PC-3 (cell line): ENCODE results near the gene AOAH. TPM values are rescaled to one million over a fixed set of nuclear protein-coding genes. Genes with fewer than 3 reads are reported as not detected.
"Not testable (repeated sequence)": the region's sequence is repeated elsewhere in the genome, so short reads cannot be mapped to it uniquely, and the experiment has no call there.

Experiments used
- ATAC-seq: fragments of 200-7000 bp; cut with Tn5 transposase; 2 replicates; pipeline ENCODE4 v1.9.1; 2020; ENCODE audit warnings: mild to moderate bottlenecking, moderate library complexity
- BruUV-seq: library from RNA; stranded (reverse); fragments of 400-500 nt; replicated peaks from 2 replicates; lab custom pipeline; 2021; lab: Mats Ljungman, UMichigan
- CTCF ChIA-PET: fragments of 300-600 bp; sonication (Branson Sonifier 250); formaldehyde crosslinking; loops from one replicate; lab custom pipeline; 2022; ENCODE audit warnings: antibody characterized with exemption; lab: Charles Lee
- POLR2A ChIA-PET: fragments of 300-600 bp; sonication (Branson Sonifier 250); formaldehyde crosslinking; loops from one replicate; lab custom pipeline; 2022; ENCODE audit warnings: antibody characterized with exemption; ENCODE audit not compliant: unreplicated experiment; lab: Charles Lee
- DNase-seq: peaks from one replicate; pipeline ENCODE4 v3.0.0-alpha.2; 2015
- H2AFZ ChIP-seq: fragments of 300-600 bp; sonication (generic); 2 replicates; pipeline ENCODE4 v1.6.0; 2016; ENCODE audit warnings: antibody characterized with exemption, low read length
- H3F3A ChIP-seq: fragments of 300-600 bp; sonication (generic); one replicate; pipeline ENCODE4 v1.6.0; 2017; ENCODE audit warnings: antibody characterized with exemption, low read length, control low read depth, mild to moderate bottlenecking; ENCODE audit not compliant: unreplicated experiment
- H3K27ac ChIP-seq: fragments of 300-600 bp; sonication (generic); 2 replicates; pipeline ENCODE4 v1.5.1; 2016; ENCODE audit warnings: mild to moderate bottlenecking, low read length
- H3K27me3 ChIP-seq: fragments of 300-600 bp; sonication (generic); 2 replicates; pipeline ENCODE4 v1.6.1; 2016; ENCODE audit warnings: low read length, mixed read lengths
- H3K36me3 ChIP-seq: fragments of 300-600 bp; sonication (generic); 2 replicates; pipeline ENCODE4 v1.6.1; 2016; ENCODE audit warnings: low read depth, mixed run types, low read length, mixed read lengths
- H3K4me1 ChIP-seq: fragments of 300-600 bp; sonication (generic); 2 replicates; pipeline ENCODE4 v1.5.1; 2016; ENCODE audit warnings: low read length; ENCODE audit not compliant: insufficient read depth
- H3K4me2 ChIP-seq: fragments of 300-600 bp; sonication (generic); 2 replicates; pipeline ENCODE4 v1.6.0; 2016; ENCODE audit warnings: low read length
- H3K4me3 ChIP-seq: fragments of 300-600 bp; sonication (generic); 2 replicates; pipeline ENCODE4 v1.5.1; 2016; ENCODE audit warnings: mild to moderate bottlenecking, low read length, mixed read lengths
- H3K79me2 ChIP-seq: fragments of 300-600 bp; sonication (generic); 2 replicates; pipeline ENCODE4 v1.6.1; 2017; ENCODE audit warnings: low read length, mixed read lengths
- H3K9ac ChIP-seq: fragments of 300-600 bp; sonication (generic); 2 replicates; pipeline ENCODE4 v1.6.0; 2016; ENCODE audit warnings: mild to moderate bottlenecking, low read length
- H3K9me2 ChIP-seq: fragments of 300-600 bp; sonication (generic); replicated peaks from 2 replicates; pipeline ENCODE4 v1.6.1; 2016; ENCODE audit warnings: mixed run types, low read length, mixed read lengths
- H3K9me3 ChIP-seq: fragments of 300-600 bp; sonication (generic); 2 replicates; pipeline ENCODE4 v1.6.1; 2016; ENCODE audit warnings: low read length, mixed read lengths
- H4K20me1 ChIP-seq: fragments of 300-600 bp; sonication (generic); 2 replicates; pipeline ENCODE4 v1.6.1; 2016; ENCODE audit warnings: low read length, mixed read lengths
- CTCF ChIP-seq: fragments of 300-600 bp; sonication (generic); conservative IDR thresholded peaks from 2 replicates; pipeline ENCODE4 v1.5.1; 2017; ENCODE audit warnings: antibody characterized with exemption, low read depth, mild to moderate bottlenecking, low read length
- EZH2 ChIP-seq: fragments of 300-600 bp; sonication (generic); IDR thresholded peaks from one replicate; pipeline ENCODE4 v1.6.1; 2017; ENCODE audit warnings: antibody characterized with exemption, mild to moderate bottlenecking, low read length; ENCODE audit not compliant: unreplicated experiment
- EZH2phosphoT487 ChIP-seq: fragments of 300-600 bp; sonication (generic); IDR thresholded peaks from 2 replicates; pipeline ENCODE4 v1.6.1; 2018; ENCODE audit warnings: mild to moderate bottlenecking, antibody characterized with exemption, low read length, borderline replicate concordance
- intact Hi-C: fragments of 100-400 bp; cut with micrococcal nuclease; formaldehyde crosslinking; loops from 2 replicates; pipeline ENCODE4 v1.9.0; 2023
- total RNA-seq: library from RNA; depleted of rRNA; stranded (reverse); fragments of >200 nt; gene quantifications from 2 replicates; pipeline ENCODE4 v1.2.3, GENCODE V29; 2014

Gene AOAH
- total RNA-seq, 1 experiment from 2014 or later = not detected

- H3K36me3 ChIP-seq = no peaks in the 10 kb centered on the region
- ATAC-seq (no peak), DNase-seq (no peak)
- H3K4me1 ChIP-seq = 0 out of 2 replicates have a peak, but pooled peaks cover 7% of the 10 kb centered on the region
- no peak overlapping the region for H3K4me3 ChIP-seq
- no peaks in the 10 kb centered on the region for H3K9me2 ChIP-seq
- H4K20me1 ChIP-seq = no peaks in the 10 kb centered on the region
- ChIA-PET POLR2A (no interaction called here), CTCF (interaction anchor here (0.6 to 1.4 kb wide), 2 partner anchors 31 to 198 kb away, joined by 3 to 4 read pairs; no protein-coding TSS in a partner anchor)
- H3K27ac ChIP-seq = no peak overlapping the region
- H2AFZ ChIP-seq = no peak overlapping the region
- BruUV-seq = no TSS peak
- no peak overlapping the region for H3K4me2 ChIP-seq
- TF ChIP-seq EZH2 (no peak), CTCF (no peak), EZH2phosphoT487 (no peak)
- H3K27me3 ChIP-seq = no peaks in the 10 kb centered on the region
- H3K9me3 ChIP-seq = no peaks in the 10 kb centered on the region
- no peaks in the 10 kb centered on the region for H3K79me2 ChIP-seq
- intact Hi-C loops = no loop called here
- no peaks in the 10 kb centered on the region for H3F3A ChIP-seq
- H3K9ac ChIP-seq = no peak overlapping the region
These were observed 252.1 kb downstream of the AOAH start for GRCh38 chr7:36472141-36472729.

GRCh38 chr7:36469236-36469635 lies 255.1 kb downstream of the AOAH start:
- Histone ChIP-seq H3K79me2 (no peaks in the 10 kb centered on the region), H3K9ac (no peak overlapping the region), H3K27me3 (peaks cover 3% of the 10 kb centered on the region; the same call in 1 of the 2 replicates), H3K4me1 (0 out of 2 replicates have a peak, but pooled peaks cover 4% of the 10 kb centered on the region), H4K20me1 (no peaks in the 10 kb centered on the region), H3K36me3 (no peaks in the 10 kb centered on the region), H3K9me3 (no peaks in the 10 kb centered on the region), H2AFZ (no peak overlapping the region), H3K27ac (no peak overlapping the region), H3F3A (no peaks in the 10 kb centered on the region), H3K9me2 (no peaks in the 10 kb centered on the region), H3K4me3 (no peak overlapping the region), H3K4me2 (no peak overlapping the region)
- ChIA-PET CTCF (no interaction called here), POLR2A (interaction anchor here (0.6 kb wide), 1 partner anchor 1433 kb away, joined by 4 read pairs; no protein-coding TSS in a partner anchor)
- TF ChIP-seq CTCF = no peak
- no peak for TF ChIP-seq EZH2
- no peak for TF ChIP-seq EZH2phosphoT487
- no peak for DNase-seq
- no TSS peak for BruUV-seq
- intact Hi-C loops = no loop called here
- no peak for ATAC-seq

GRCh38 chr7:36468370-36469101 lies 255.8 kb downstream of the AOAH start:
- POLR2A ChIA-PET = interaction anchor here (0.6 kb wide), 1 partner anchor 1432 kb away, joined by 4 read pairs; no protein-coding TSS in a partner anchor
- ATAC-seq = no peak
- H2AFZ ChIP-seq = no peak overlapping the region
- no peaks in the 10 kb centered on the region for H3F3A ChIP-seq
- no peak overlapping the region for H3K27ac ChIP-seq
- no peak for TF ChIP-seq EZH2
- TF ChIP-seq EZH2phosphoT487 = no peak
- TF ChIP-seq CTCF = no peak
- intact Hi-C loops = no loop called here
- no peaks in the 10 kb centered on the region for H3K9me2 ChIP-seq
- H3K4me3 ChIP-seq = no peak overlapping the region
- H3K9me3 ChIP-seq = no peaks in the 10 kb centered on the region
- no peaks in the 10 kb centered on the region for H3K36me3 ChIP-seq
- H3K4me1 ChIP-seq = no peaks in the 10 kb centered on the region
- no peaks in the 10 kb centered on the region for H4K20me1 ChIP-seq
- H3K79me2 ChIP-seq = no peaks in the 10 kb centered on the region
- BruUV-seq = no TSS peak
- no peak overlapping the region for H3K9ac ChIP-seq
- no peak for DNase-seq
- peaks cover 3% of the 10 kb centered on the region; the same call in 1 of the 2 replicates for H3K27me3 ChIP-seq
- CTCF ChIA-PET = no interaction called here
- no peak overlapping the region for H3K4me2 ChIP-seq

- H3K36me3 ChIP-seq, H4K20me1 ChIP-seq, H3K27ac ChIP-seq, ATAC-seq, DNase-seq, BruUV-seq, H3K9ac ChIP-seq, H2AFZ ChIP-seq, intact Hi-C loops, H3K4me2 ChIP-seq, H3K27me3 ChIP-seq, H3K4me3 ChIP-seq, H3F3A ChIP-seq, CTCF ChIA-PET, H3K9me3 ChIP-seq, H3K4me1 ChIP-seq, POLR2A ChIA-PET, H3K79me2 ChIP-seq, H3K9me2 ChIP-seq: not testable (repeated sequence)
These were observed 258.3 kb downstream of the AOAH start for GRCh38 chr7:36466001-36466400.
